Measurements from ENCODE around the gene TMTC1.

The TMTC1 gene

GRCh38 chr12:29517264-29517663 is 266.5 kb downstream of the TMTC1 start:
- DNase-seq, result no peak

- DNase-seq, result no peak
These were observed 267.3 kb downstream of the TMTC1 start for GRCh38 chr12:29516431-29516875.

- no peak for DNase-seq
These were observed 273.1 kb downstream of the TMTC1 start for GRCh38 chr12:29510591-29511185.

GRCh38 chr12:29509503-29509902 is 274.2 kb downstream of the TMTC1 start:
- DNase-seq, result no peak

GRCh38 chr12:29508949-29509348 is 274.8 kb downstream of the TMTC1 start:
- no peak for DNase-seq

GRCh38 chr12:29505122-29505521 is 278.6 kb downstream of the TMTC1 start:
- DNase-seq, result no peak

- no peak for DNase-seq
These were observed 280.5 kb downstream of the TMTC1 start for GRCh38 chr12:29503283-29503682.

GRCh38 chr12:29499235-29499634 is 284.5 kb downstream of the TMTC1 start:
- DNase-seq, result no peak

- DNase-seq, result no peak
These were observed 286.2 kb downstream of the TMTC1 start, which contains the start of gene OVCH1 for GRCh38 chr12:29497588-29497987. Gene OVCH1, minus strand, starts transcription at chr12:29497686. Its CDS starts 0 bp downstream, at chr12:29497686.

GRCh38 chr12:29492891-29493290 is 290.9 kb downstream of the TMTC1 start:
- no peak for DNase-seq

- DNase-seq, result no peak
These were observed 296.8 kb downstream of the TMTC1 start for GRCh38 chr12:29486972-29487371.

- DNase-seq, result no peak
These were observed 320.5 kb downstream of the TMTC1 start for GRCh38 chr12:29463198-29463597.

GRCh38 chr12:29460082-29460481 is 323.7 kb downstream of the TMTC1 start:
- DNase-seq, result no peak

GRCh38 chr12:29455087-29455486 is 328.7 kb downstream of the TMTC1 start:
- DNase-seq, result no peak

- DNase-seq, result no peak
These were observed 331.9 kb downstream of the TMTC1 start for GRCh38 chr12:29451888-29452287.

Measured in stimulated activated naive CD4-positive, alpha-beta T cell treated with Interleukin-2 at 50 U/mL for 16 hours (primary cell).